ENCODE measurements around the gene USP11.

USP11 gene

DNA sequence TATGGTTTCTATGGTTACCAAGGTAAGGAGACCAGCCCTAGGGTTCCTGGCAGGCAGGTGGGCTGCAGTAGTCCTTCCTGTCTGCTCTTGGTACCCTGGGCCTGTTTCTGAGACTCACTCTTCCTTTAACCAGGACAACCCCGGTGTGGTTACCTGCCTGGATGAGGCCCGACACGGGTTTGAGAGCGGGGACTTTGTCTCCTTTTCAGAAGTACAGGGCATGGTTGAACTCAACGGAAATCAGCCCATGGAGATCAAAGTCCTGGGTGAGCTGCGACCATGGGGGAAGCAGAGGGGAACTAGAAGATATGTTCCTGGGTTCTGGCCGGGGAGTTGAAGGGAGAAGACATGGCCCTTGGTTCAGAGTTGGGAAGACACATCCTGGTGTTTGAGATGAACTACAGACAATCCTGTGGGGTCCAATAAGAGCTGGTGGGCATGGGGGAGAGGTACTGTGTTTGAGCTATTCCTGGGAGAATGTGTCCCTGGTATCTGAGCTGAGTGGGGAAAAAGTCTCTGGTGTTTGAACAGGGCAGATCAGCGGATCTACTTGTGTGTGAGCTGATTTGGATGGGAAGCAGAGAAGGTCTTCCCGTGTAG, 31.4 kb upstream of the USP11 start:
- POLR2A ChIA-PET: no interaction called here
- CTCF ChIA-PET: no interaction called here
- DNase-seq (ENCODE audit: extremely low spot score): no peak
- no peak for TF ChIP-seq CTCF (IDR thresholded peaks at IDR 0.05; ENCODE audit: control extremely low read depth, extremely low read depth, low read depth, missing control alignments)

DNA sequence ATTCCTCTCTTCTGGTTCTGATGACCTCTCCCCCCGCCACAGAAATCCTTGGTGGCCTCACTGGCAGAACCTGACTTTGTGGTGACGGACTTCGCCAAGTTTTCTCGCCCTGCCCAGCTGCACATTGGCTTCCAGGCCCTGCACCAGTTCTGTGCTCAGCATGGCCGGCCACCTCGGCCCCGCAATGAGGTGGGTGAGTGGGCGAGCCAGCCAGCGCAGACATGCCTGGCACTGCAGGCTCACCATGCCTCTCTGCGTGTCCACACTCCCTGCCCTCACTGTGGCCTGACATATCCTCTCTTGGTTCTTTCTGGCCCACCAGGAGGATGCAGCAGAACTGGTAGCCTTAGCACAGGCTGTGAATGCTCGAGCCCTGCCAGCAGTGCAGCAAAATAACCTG, 30.5 kb upstream of the USP11 start:
- DNase-seq (ENCODE audit: extremely low spot score): no peak
- TF ChIP-seq CTCF (IDR thresholded peaks at IDR 0.05; ENCODE audit: control extremely low read depth, extremely low read depth, low read depth, missing control alignments): no peak
- POLR2A ChIA-PET: no interaction called here
- CTCF ChIA-PET: no interaction called here

- TF ChIP-seq CTCF (IDR thresholded peaks at IDR 0.05; ENCODE audit: control extremely low read depth, extremely low read depth, low read depth, missing control alignments): no peak
- CTCF ChIA-PET: no interaction called here
- no peak for DNase-seq (ENCODE audit: extremely low spot score)
- POLR2A ChIA-PET: no interaction called here
These were observed 29.9 kb upstream of the USP11 start for GRCh38 chrX:47202877-47203276.

DNA sequence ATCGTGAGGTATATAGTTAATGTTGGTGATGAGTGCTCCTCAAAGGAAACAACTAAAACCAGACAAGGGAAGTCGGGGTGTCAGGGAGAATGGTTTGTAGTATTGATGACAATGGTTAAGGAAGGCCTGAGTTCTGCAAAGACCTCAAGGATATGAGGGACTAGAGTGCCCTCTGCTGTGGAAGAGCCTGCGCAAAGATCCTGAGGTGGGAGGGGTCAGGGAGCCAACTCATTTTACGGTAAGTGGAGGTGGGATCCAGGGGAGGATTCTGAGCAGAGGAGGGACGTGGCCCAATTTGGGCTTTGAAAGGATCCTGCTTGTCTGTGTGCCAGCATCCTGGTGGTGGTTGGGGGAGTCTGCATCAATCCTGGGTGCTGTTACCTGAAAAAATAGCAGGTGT, 27.8 kb upstream of the USP11 start:
- ChIA-PET POLR2A (no interaction called here), CTCF (no interaction called here)
- TF ChIP-seq CTCF (IDR thresholded peaks at IDR 0.05; ENCODE audit: control extremely low read depth, extremely low read depth, low read depth, missing control alignments): no peak

DNA sequence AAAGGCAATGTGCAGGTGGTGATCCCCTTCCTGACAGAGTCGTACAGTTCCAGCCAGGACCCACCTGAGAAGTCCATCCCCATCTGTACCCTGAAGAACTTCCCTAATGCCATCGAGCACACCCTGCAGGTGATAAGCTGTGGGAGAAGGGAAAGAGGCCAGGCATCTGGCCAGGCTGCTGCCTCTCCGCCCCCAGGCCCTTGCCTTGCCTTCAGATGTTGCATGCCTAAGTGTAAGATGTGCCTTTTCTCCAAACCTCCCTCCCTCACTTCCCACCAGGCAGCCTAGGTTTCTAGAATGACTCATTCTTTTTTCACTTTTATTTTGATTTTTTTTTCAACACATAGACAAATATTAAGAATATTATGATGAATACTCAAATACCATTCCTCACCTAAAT, 26.5 kb upstream of the USP11 start:
- ChIA-PET POLR2A (interaction anchor here (1.6 kb wide), 1 partner anchor 11 kb away, joined by 5 read pairs; no protein-coding TSS in a partner anchor), CTCF (no interaction called here)
- no peak for TF ChIP-seq CTCF (IDR thresholded peaks at IDR 0.05; ENCODE audit: control extremely low read depth, extremely low read depth, low read depth, missing control alignments)
- DNase-seq (ENCODE audit: extremely low spot score): no peak

More for the DNA sequence above, 27.8 kb upstream of the USP11 start:
- DNase-seq (ENCODE audit: extremely low spot score): no peak

- ChIA-PET POLR2A (no interaction called here), CTCF (no interaction called here)
- no peak for TF ChIP-seq CTCF (IDR thresholded peaks at IDR 0.05; ENCODE audit: control extremely low read depth, extremely low read depth, low read depth, missing control alignments)
- no peak for DNase-seq (ENCODE audit: extremely low spot score)
These were observed 24.7 kb upstream of the USP11 start for GRCh38 chrX:47208108-47208507.
